GM23338 (cell line): ENCODE measurements around the gene C2CD3. TPM values are rescaled to one million over a fixed set of nuclear protein-coding genes. Genes with fewer than 3 reads are reported as not detected.

Experiments used
- ATAC-seq: fragments of 200-7000 bp; cut with Tn5 transposase; 3 replicates; pipeline ENCODE4 v1.9.1; 2020
- DNase-seq: peaks from one replicate; pipeline ENCODE4 v3.0.0-alpha.2; 2015; ENCODE audit warnings: low spot score
- H2AFZ ChIP-seq: fragments of 200-600 bp; sonication (generic); 2 replicates; pipeline ENCODE4 v1.8.0; 2016; ENCODE audit warnings: antibody characterized with exemption, mild to moderate bottlenecking, moderate library complexity
- H3F3A ChIP-seq: fragments of 200-600 bp; sonication (generic); replicated peaks from 2 replicates; pipeline ENCODE4 v1.8.0; 2017; ENCODE audit warnings: antibody characterized with exemption, mixed run types, low read depth
- H3K27ac ChIP-seq: fragments of 200-600 bp; sonication (generic); 2 replicates; pipeline ENCODE4 v1.6.1; 2016; ENCODE audit warnings: low read depth
- H3K27me3 ChIP-seq: fragments of 200-600 bp; sonication (generic); 2 replicates; pipeline ENCODE4 v1.8.0; 2016; ENCODE audit warnings: mild to moderate bottlenecking, mixed run types, moderate library complexity; ENCODE audit not compliant: insufficient read depth
- H3K36me3 ChIP-seq: fragments of 200-600 bp; sonication (generic); 2 replicates; pipeline ENCODE4 v1.8.0; 2016; ENCODE audit warnings: mild to moderate bottlenecking; ENCODE audit not compliant: insufficient read depth
- H3K4me1 ChIP-seq: fragments of 200-600 bp; sonication (generic); 2 replicates; pipeline ENCODE4 v1.8.0; 2016; ENCODE audit warnings: mild to moderate bottlenecking, moderate library complexity; ENCODE audit not compliant: insufficient read depth
- H3K4me2 ChIP-seq: fragments of 200-600 bp; sonication (generic); 2 replicates; pipeline ENCODE4 v1.7.1; 2017; ENCODE audit warnings: mixed run types
- H3K4me3 ChIP-seq: fragments of 200-600 bp; sonication (generic); 2 replicates; pipeline ENCODE4 v1.6.1; 2016; ENCODE audit warnings: mixed run types
- H3K79me2 ChIP-seq: fragments of 200-600 bp; sonication (generic); replicated peaks from 2 replicates; pipeline ENCODE4 v1.8.0; 2017; ENCODE audit warnings: mild to moderate bottlenecking; ENCODE audit not compliant: insufficient read depth
- H3K9me2 ChIP-seq: fragments of 200-600 bp; sonication (generic); 2 replicates; pipeline ENCODE4 v1.8.0; 2017; ENCODE audit not compliant: insufficient read depth
- H4K20me1 ChIP-seq: fragments of 200-600 bp; sonication (generic); replicated peaks from 2 replicates; pipeline ENCODE4 v1.8.0; 2017; ENCODE audit warnings: mild to moderate bottlenecking; ENCODE audit not compliant: insufficient read depth
- H3K27ac Mint-ChIP-seq: 2 replicates; pipeline ENCODE4 v1.8.0; 2020; ENCODE audit warnings: inconsistent platforms, mild to moderate bottlenecking, moderate library complexity, mixed read lengths
- H3K27me3 Mint-ChIP-seq: 3 replicates; pipeline ENCODE4 v1.8.0; 2022; ENCODE audit warnings: low read depth, mild to moderate bottlenecking, moderate library complexity, mixed read lengths, inconsistent platforms; ENCODE audit not compliant: insufficient read depth, poor library complexity
- H3K36me3 Mint-ChIP-seq: 3 replicates; pipeline ENCODE4 v1.8.0; 2021; ENCODE audit warnings: low read depth, mild to moderate bottlenecking, inconsistent platforms, moderate library complexity, mixed read lengths
- H3K4me1 Mint-ChIP-seq: 3 replicates; pipeline ENCODE4 v1.8.0; 2020; ENCODE audit warnings: mild to moderate bottlenecking, inconsistent platforms, mixed read lengths
- H3K4me3 Mint-ChIP-seq: 3 replicates; pipeline ENCODE4 v1.8.0; 2021; ENCODE audit warnings: moderate library complexity, mild to moderate bottlenecking, inconsistent platforms, mixed read lengths
- H3K9me3 Mint-ChIP-seq: 3 replicates; pipeline ENCODE4 v1.8.0; 2020; ENCODE audit warnings: moderate library complexity, mild to moderate bottlenecking, inconsistent platforms, mixed read lengths
- EZH2phosphoT487 ChIP-seq: fragments of 200-600 bp; sonication (generic); IDR thresholded peaks from one replicate; pipeline ENCODE4 v1.8.1; 2018; ENCODE audit warnings: antibody characterized with exemption; ENCODE audit not compliant: unreplicated experiment
- NANOG ChIP-seq: IDR thresholded peaks from 2 replicates; pipeline ENCODE4 v1.6.1; 2016; ENCODE audit warnings: antibody characterized with exemption, borderline replicate concordance
- STAT1 ChIP-seq: IDR thresholded peaks from one replicate; pipeline ENCODE4 v1.6.1; 2016; ENCODE audit warnings: antibody characterized with exemption; ENCODE audit not compliant: unreplicated experiment
- ZNF114 ChIP-seq: fragments of 250-450 bp; sonication (Bioruptor Pico); IDR thresholded peaks from 2 replicates; pipeline ENCODE4 v1.5.0; 2020; ENCODE audit warnings: mild to moderate bottlenecking, moderate library complexity
- ZNF462 ChIP-seq: fragments of 250-450 bp; sonication (Bioruptor Pico); IDR thresholded peaks from 2 replicates; pipeline ENCODE4 v1.5.0; 2020; ENCODE audit warnings: mild to moderate bottlenecking, moderate library complexity
- polyA plus RNA-seq: library from polyadenylated mRNA; unstranded; fragments of >200 nt; fragmentation: Nextera tagmentation; extraction: Ambion mirVana; gene quantifications from 2 replicates; pipeline ENCODE4 v1.2.1, GENCODE V29; 2016
- total RNA-seq: library from RNA; depleted of rRNA; stranded (reverse); fragments of >200 nt; shearing (Covaris generic); gene quantifications from 2 replicates; pipeline ENCODE4 v1.2.3, GENCODE V29; 2014
- TF ChIP-seq, protein P1 (sequence below), 2 experiments: fragments of 200-600 bp in 1 of 2; sonication (generic) in 1 of 2; conservative IDR thresholded peaks; 2 replicates each; pipeline versions ENCODE4 v1.5.1 to v1.6.1; 2016 to 2017; ENCODE audit warnings: antibody characterized with exemption in 2 of 2, low read depth in 2 of 2, mild to moderate bottlenecking in 2 of 2, moderate library complexity in 1 of 2
- TF ChIP-seq, protein P2 (sequence below): IDR thresholded peaks from 2 replicates; pipeline ENCODE4 v1.6.1; 2016; ENCODE audit warnings: antibody characterized with exemption

C2CD3 gene
- total and polyA plus RNA-seq, 2 experiments from 2014 or later = 15.5 to 29.5 TPM

DNA sequence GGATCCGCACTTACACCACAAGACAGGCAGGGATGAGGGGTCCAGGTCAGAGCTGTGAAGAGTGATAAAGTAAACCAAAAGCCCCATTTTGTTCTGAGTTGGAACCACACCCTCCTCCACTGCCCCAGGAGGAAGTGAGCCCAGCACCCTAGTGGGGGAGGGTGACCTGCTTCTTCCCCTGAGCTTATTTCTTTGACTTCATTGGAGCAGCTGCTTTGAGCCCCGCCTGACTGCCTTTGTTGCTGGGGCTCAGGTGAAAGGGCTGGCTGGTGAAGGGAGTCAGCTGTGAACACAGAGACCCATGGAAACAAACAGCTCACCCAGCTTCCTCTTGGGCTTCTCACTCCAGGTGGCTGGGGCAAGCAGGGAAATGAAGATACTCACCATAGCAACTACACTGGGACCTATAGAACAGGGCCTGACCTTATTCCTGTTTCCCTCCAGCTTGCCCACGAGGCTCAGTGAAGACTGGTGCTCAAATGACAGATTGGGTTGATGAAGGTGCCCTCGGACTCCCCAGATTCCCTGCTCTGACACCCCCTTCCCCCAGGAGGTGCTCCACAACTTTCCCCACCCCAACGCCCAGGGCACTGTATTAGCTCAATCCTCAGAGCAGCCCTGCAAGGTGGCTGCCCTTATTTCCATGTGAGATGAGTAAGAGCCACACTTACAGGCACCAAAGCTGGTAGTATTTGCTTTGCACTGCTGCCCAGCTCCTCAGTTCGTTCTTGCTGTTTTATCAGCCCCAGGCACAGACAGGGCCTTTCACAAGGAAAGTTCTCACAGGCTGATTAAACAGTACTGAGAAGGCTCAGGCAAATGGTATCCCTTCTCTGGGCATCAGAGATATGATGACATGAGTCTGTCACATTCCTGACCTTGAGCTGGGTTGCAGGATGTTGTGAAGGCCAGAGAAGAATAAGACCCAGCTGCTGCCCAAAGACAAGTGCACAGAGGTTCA is 190.5 kb downstream of the C2CD3 start:
- H3K27ac Mint-ChIP-seq = peak overlapping the region; percentile 77; the same call in 1 of the 2 replicates

GRCh38 chr11:73978576-73979086 is 192.2 kb downstream of the C2CD3 start:
- Histone ChIP-seq H3F3A (peaks cover 2% of the 10 kb centered on the region; the same call in 1 of the 2 replicates), H3K27ac (no peak overlapping the region), H4K20me1 (peaks cover 13% of the 10 kb centered on the region), H2AFZ (no peak overlapping the region), H3K4me2 (no peak overlapping the region), H3K4me3 (no peak overlapping the region), H3K27me3 (no peaks in the 10 kb centered on the region), H3K36me3 (peaks cover 32% of the 10 kb centered on the region), H3K4me1 (peaks cover 25% of the 10 kb centered on the region), H3K79me2 (peaks cover 14% of the 10 kb centered on the region), H3K9me2 (no peaks in the 10 kb centered on the region)
- DNase-seq (no peak), ATAC-seq (no peak)
- Mint-ChIP-seq H3K4me1 (peaks cover 29% of the 10 kb centered on the region), H3K27me3 (peaks cover 26% of the 10 kb centered on the region), H3K27ac (no peak overlapping the region), H3K9me3 (no peaks in the 10 kb centered on the region; the same call in 1 of the 3 replicates), H3K4me3 (no peak overlapping the region), H3K36me3 (peaks cover 78% of the 10 kb centered on the region)
- TF ChIP-seq EZH2phosphoT487 (no peak), ZNF462 (no peak), NANOG (no peak), ZNF114 (CRISPR knock-in tag) (no peak), STAT1 (no peak)
- TF ChIP-seq, protein P1, sequence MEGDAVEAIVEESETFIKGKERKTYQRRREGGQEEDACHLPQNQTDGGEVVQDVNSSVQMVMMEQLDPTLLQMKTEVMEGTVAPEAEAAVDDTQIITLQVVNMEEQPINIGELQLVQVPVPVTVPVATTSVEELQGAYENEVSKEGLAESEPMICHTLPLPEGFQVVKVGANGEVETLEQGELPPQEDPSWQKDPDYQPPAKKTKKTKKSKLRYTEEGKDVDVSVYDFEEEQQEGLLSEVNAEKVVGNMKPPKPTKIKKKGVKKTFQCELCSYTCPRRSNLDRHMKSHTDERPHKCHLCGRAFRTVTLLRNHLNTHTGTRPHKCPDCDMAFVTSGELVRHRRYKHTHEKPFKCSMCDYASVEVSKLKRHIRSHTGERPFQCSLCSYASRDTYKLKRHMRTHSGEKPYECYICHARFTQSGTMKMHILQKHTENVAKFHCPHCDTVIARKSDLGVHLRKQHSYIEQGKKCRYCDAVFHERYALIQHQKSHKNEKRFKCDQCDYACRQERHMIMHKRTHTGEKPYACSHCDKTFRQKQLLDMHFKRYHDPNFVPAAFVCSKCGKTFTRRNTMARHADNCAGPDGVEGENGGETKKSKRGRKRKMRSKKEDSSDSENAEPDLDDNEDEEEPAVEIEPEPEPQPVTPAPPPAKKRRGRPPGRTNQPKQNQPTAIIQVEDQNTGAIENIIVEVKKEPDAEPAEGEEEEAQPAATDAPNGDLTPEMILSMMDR (conservative IDR thresholded peaks at IDR 0.05; ENCODE audit: low read depth in 2 of 2) = no peak
- TF ChIP-seq, protein P2, sequence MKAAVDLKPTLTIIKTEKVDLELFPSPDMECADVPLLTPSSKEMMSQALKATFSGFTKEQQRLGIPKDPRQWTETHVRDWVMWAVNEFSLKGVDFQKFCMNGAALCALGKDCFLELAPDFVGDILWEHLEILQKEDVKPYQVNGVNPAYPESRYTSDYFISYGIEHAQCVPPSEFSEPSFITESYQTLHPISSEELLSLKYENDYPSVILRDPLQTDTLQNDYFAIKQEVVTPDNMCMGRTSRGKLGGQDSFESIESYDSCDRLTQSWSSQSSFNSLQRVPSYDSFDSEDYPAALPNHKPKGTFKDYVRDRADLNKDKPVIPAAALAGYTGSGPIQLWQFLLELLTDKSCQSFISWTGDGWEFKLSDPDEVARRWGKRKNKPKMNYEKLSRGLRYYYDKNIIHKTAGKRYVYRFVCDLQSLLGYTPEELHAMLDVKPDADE = no peak

More for the DNA sequence above, 190.5 kb downstream of the C2CD3 start:
- peaks cover 14% of the 10 kb centered on the region for H3K79me2 ChIP-seq
- peaks cover 30% of the 10 kb centered on the region for H3K36me3 ChIP-seq
- peaks cover 25% of the 10 kb centered on the region for H3K27me3 Mint-ChIP-seq
- peaks cover 13% of the 10 kb centered on the region for H4K20me1 ChIP-seq
- H3K4me3 Mint-ChIP-seq = peak overlapping the region; percentile 94
- peak overlapping the region; percentile 74; the same call in 1 of the 2 replicates for H3K27ac ChIP-seq
- H3K4me1 ChIP-seq = peaks cover 32% of the 10 kb centered on the region
- peaks cover 67% of the 10 kb centered on the region for H3K36me3 Mint-ChIP-seq
- DNase-seq (peak; percentile 30), ATAC-seq (peak; percentile 7)
- no peaks in the 10 kb centered on the region for H3K9me2 ChIP-seq
- peak overlapping the region; percentile 100 for H3K4me2 ChIP-seq
- H3F3A ChIP-seq = peaks cover 5% of the 10 kb centered on the region; the same call in 1 of the 2 replicates
- TF ChIP-seq EZH2phosphoT487 = no peak
- TF ChIP-seq, protein P2 = no peak
- H3K27me3 ChIP-seq = no peaks in the 10 kb centered on the region
- H3K4me1 Mint-ChIP-seq = peaks cover 33% of the 10 kb centered on the region
- H3K9me3 Mint-ChIP-seq = no peaks in the 10 kb centered on the region; the same call in 1 of the 3 replicates
- no peak overlapping the region for H2AFZ ChIP-seq
- peak overlapping the region; percentile 98 for H3K4me3 ChIP-seq
